ENCODE data around the gene MED10. TPM values are rescaled to one million over a fixed set of nuclear protein-coding genes. Genes with fewer than 3 reads are reported as not detected.

The MED10 gene
- total and polyA plus RNA-seq, 12 donors, result 9.5 to 38.2 (median 25.7) TPM

- TF ChIP-seq, protein P1, sequence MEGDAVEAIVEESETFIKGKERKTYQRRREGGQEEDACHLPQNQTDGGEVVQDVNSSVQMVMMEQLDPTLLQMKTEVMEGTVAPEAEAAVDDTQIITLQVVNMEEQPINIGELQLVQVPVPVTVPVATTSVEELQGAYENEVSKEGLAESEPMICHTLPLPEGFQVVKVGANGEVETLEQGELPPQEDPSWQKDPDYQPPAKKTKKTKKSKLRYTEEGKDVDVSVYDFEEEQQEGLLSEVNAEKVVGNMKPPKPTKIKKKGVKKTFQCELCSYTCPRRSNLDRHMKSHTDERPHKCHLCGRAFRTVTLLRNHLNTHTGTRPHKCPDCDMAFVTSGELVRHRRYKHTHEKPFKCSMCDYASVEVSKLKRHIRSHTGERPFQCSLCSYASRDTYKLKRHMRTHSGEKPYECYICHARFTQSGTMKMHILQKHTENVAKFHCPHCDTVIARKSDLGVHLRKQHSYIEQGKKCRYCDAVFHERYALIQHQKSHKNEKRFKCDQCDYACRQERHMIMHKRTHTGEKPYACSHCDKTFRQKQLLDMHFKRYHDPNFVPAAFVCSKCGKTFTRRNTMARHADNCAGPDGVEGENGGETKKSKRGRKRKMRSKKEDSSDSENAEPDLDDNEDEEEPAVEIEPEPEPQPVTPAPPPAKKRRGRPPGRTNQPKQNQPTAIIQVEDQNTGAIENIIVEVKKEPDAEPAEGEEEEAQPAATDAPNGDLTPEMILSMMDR (IDR thresholded peaks at IDR 0.05), result no peak
- TF ChIP-seq POLR2A (IDR thresholded peaks at IDR 0.05), result no peak
- H3K27ac ChIP-seq, result no peak overlapping the region
- no peaks in the 10 kb centered on the region for H3K27me3 ChIP-seq
- no peaks in the 10 kb centered on the region for H3K36me3 ChIP-seq (replicated peaks in 1 of 2)
- 83 to 93% (median 90%) methylated on average over 4 of the region's 4 CpGs for WGBS, 4 donors
- H3K4me3 ChIP-seq, result no peak overlapping the region
- intact Hi-C loops (cut with DNase I), result no loop called here
- no peaks in the 10 kb centered on the region for H3K4me1 ChIP-seq (replicated peaks in 1 of 2)
- no peaks in the 10 kb centered on the region for H3K9me3 ChIP-seq (replicated peaks in 1 of 3)
- DNase-seq, result no peak
Measured at GRCh38 chr5:6404129-6404528, 25.8 kb upstream of the MED10 start.

DNA sequence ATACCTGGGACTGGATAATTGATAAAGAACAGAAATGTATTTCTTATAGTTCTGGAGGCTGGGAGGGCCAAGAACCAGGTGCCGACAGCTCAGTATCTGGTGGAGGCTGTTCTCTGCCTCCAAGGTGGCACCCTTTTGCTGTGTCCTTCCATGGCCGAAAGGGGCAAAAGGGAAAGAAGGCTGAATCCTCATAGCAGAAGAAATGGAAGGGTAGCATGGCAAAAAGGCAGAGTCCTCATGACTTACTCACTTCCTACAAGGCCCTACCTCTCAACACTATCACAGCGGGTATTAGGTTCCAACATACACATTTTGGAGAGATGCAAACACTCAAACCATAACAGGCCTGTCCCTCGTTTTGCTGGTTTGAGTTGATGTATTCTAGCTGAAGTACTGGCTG is 25.1 kb upstream of the MED10 start:
- intact Hi-C loops (cut with DNase I), result no loop called here
- 75 to 92% (median 81%) methylated on average over 4 of the region's 4 CpGs for WGBS, 4 donors

GRCh38 chr5:6402939-6403338 is 24.6 kb upstream of the MED10 start:
- no peaks in the 10 kb centered on the region for H3K9me3 ChIP-seq (replicated peaks in 1 of 3)
- H3K36me3 ChIP-seq (replicated peaks in 1 of 2), result no peaks in the 10 kb centered on the region
- H3K4me3 ChIP-seq, result no peak overlapping the region
- intact Hi-C loops (cut with DNase I), result no loop called here
- H3K4me1 ChIP-seq (replicated peaks in 1 of 2), result no peaks in the 10 kb centered on the region
- WGBS, 4 donors, result 72 to 80% (median 76%) methylated on average over 6 of the region's 6 CpGs
- TF ChIP-seq POLR2A (IDR thresholded peaks at IDR 0.05), result no peak
- TF ChIP-seq, protein P1 (IDR thresholded peaks at IDR 0.05), result no peak
- DNase-seq, result no peak
- no peaks in the 10 kb centered on the region for H3K27me3 ChIP-seq
- H3K27ac ChIP-seq, result no peak overlapping the region

More for the DNA sequence above, 25.1 kb upstream of the MED10 start:
- Histone ChIP-seq H3K36me3 (replicated peaks in 1 of 2) (no peaks in the 10 kb centered on the region), H3K4me1 (replicated peaks in 1 of 2) (no peaks in the 10 kb centered on the region), H3K9me3 (replicated peaks in 1 of 3) (no peaks in the 10 kb centered on the region), H3K27ac (no peak overlapping the region), H3K27me3 (no peaks in the 10 kb centered on the region), H3K4me3 (no peak overlapping the region)
- no peak for TF ChIP-seq POLR2A (IDR thresholded peaks at IDR 0.05)
- TF ChIP-seq, protein P1 (IDR thresholded peaks at IDR 0.05), result no peak
- DNase-seq, result no peak

DNA sequence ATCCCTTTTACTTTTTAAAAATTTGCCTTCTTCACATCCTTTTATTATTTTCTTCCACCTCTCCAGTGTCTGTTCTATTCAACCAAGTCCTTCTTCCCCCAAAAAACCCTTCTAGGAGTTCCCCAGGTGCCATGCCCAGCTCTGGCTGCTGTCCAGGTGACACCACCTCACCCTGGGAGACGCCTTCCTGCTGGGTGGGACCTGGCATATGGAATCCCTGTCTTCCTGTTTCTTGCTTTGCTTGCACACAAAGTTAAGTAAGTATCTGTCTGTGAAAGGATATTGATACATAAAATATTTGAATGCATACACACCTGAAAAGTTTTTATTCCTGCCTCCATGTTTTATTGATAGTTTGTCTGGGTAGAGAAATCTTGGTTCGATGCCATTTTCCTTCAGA is 23.1 kb upstream of the MED10 start:
- DNase-seq, result no peak
- H3K4me1 ChIP-seq (replicated peaks in 1 of 2), result no peaks in the 10 kb centered on the region
- no peaks in the 10 kb centered on the region for H3K9me3 ChIP-seq (replicated peaks in 1 of 3)
- WGBS, 4 donors, result 82 to 89% (median 84%) methylated on average over 2 of the region's 2 CpGs
- H3K4me3 ChIP-seq, result no peak overlapping the region
- H3K27me3 ChIP-seq, result no peaks in the 10 kb centered on the region
- TF ChIP-seq, protein P1 (IDR thresholded peaks at IDR 0.05), result no peak
- TF ChIP-seq POLR2A (IDR thresholded peaks at IDR 0.05), result no peak
- intact Hi-C loops (cut with DNase I), result no loop called here
- no peak overlapping the region for H3K27ac ChIP-seq
- H3K36me3 ChIP-seq (replicated peaks in 1 of 2), result no peaks in the 10 kb centered on the region
